ENCODE data around the gene IQSEC3. TPM values are rescaled to one million over a fixed set of nuclear protein-coding genes. Genes with fewer than 3 reads are reported as not detected.

Gene IQSEC3
- total RNA-seq, 3 donors from 2014 or later (not counting 1 experiment from before 2014, with no cell fraction given), result 4.4 to 7.1 (median 5.3) TPM

DNA sequence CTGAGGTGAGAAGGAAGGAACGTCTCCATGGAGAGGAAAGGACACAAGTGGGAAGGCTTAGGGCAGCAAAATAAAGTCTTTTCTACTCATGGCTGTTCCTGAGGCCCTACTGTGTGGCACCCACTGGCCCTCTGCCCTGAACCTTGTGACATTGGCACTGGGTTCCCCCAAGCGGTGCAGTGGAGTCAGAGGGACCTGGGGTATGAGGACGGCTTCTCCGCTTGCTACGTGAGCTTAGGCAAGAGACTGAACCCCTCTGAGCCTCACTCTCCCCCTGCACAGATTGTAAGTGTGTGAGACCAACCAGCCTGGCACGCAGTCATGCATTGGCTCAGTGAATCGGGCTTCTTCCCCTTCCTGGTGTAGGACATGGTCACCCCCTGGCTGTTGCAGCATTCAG is 127.7 kb downstream of the IQSEC3 start:
- TF ChIP-seq, protein P1, sequence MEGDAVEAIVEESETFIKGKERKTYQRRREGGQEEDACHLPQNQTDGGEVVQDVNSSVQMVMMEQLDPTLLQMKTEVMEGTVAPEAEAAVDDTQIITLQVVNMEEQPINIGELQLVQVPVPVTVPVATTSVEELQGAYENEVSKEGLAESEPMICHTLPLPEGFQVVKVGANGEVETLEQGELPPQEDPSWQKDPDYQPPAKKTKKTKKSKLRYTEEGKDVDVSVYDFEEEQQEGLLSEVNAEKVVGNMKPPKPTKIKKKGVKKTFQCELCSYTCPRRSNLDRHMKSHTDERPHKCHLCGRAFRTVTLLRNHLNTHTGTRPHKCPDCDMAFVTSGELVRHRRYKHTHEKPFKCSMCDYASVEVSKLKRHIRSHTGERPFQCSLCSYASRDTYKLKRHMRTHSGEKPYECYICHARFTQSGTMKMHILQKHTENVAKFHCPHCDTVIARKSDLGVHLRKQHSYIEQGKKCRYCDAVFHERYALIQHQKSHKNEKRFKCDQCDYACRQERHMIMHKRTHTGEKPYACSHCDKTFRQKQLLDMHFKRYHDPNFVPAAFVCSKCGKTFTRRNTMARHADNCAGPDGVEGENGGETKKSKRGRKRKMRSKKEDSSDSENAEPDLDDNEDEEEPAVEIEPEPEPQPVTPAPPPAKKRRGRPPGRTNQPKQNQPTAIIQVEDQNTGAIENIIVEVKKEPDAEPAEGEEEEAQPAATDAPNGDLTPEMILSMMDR (IDR thresholded peaks at IDR 0.05), result no peak
- no peak overlapping the region for H3K27ac ChIP-seq (ENCODE audit: low read length)
- peaks cover 4% of the 10 kb centered on the region for H3K27me3 ChIP-seq (ENCODE audit: control insufficient read depth, insufficient read depth, low read length)
- Mint-ChIP-seq H3K4me3 (no peak overlapping the region), H3K4me1 (peaks cover 0 to 6% of the 10 kb centered on the region in 2 donors), H3K36me3 (no peaks in the 10 kb centered on the region), H3K27ac (no peak overlapping the region), H3K9me3 (peaks cover 0 to 2% of the 10 kb centered on the region in 2 donors), H3K27me3 (ENCODE audit: low read depth in 2 of 2) (peaks cover 17 to 33% of the 10 kb centered on the region in 2 donors)
- DNase-seq (no peak), ATAC-seq (no peak)
- no peaks in the 10 kb centered on the region for H3K36me3 ChIP-seq (ENCODE audit: control insufficient read depth, insufficient read depth, low read length)
- intact Hi-C loops (cut with micrococcal nuclease), result no loop called here
- no peaks in the 10 kb centered on the region for H3K9me3 ChIP-seq (ENCODE audit: control insufficient read depth, insufficient read depth, low read length)
- peaks cover 5% of the 10 kb centered on the region for H3K4me1 ChIP-seq (ENCODE audit: control insufficient read depth, insufficient read depth, low read length)
- H3K4me3 ChIP-seq (ENCODE audit: low read length), result no peak overlapping the region
- WGBS (ENCODE audit: insufficient coverage), result 92% methylated on average over 7 of the region's 7 CpGs

DNA sequence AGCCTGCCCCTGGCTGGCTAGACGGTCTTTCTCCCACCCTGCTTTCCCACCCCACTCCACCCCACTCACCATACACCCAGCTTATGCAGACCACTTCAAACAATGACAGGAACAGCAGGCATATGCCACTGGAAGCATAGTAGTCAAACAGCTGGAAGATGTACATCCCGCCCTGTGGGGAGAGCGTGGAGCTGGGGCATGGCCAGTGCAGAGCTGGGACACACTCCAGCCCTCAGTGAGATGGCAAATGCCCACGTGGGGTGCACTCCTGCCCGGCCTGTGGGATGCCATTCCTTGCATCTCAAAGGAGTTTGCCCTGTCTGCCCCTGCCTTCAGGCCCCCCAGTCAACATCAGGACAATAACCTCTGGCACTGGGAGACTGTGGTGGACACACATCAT is 128.6 kb downstream of the IQSEC3 start:
- no peak overlapping the region for H3K4me3 Mint-ChIP-seq
- H3K36me3 Mint-ChIP-seq, result no peaks in the 10 kb centered on the region
- no peak overlapping the region for H3K4me3 ChIP-seq (ENCODE audit: low read length)
- peaks cover 17 to 33% of the 10 kb centered on the region in 2 donors for H3K27me3 Mint-ChIP-seq (ENCODE audit: low read depth in 2 of 2)
- intact Hi-C loops (cut with micrococcal nuclease), result no loop called here
- no peaks in the 10 kb centered on the region for H3K4me1 Mint-ChIP-seq
- H3K9me3 ChIP-seq (ENCODE audit: control insufficient read depth, insufficient read depth, low read length), result no peaks in the 10 kb centered on the region
- no peaks in the 10 kb centered on the region for H3K27me3 ChIP-seq (ENCODE audit: control insufficient read depth, insufficient read depth, low read length)
- DNase-seq (no peak), ATAC-seq (no peak)
- no peak overlapping the region for H3K27ac Mint-ChIP-seq
- 75% methylated on average over 5 of the region's 5 CpGs for WGBS (ENCODE audit: insufficient coverage)
- H3K4me1 ChIP-seq (ENCODE audit: control insufficient read depth, insufficient read depth, low read length), result no peaks in the 10 kb centered on the region
- H3K27ac ChIP-seq (ENCODE audit: low read length), result no peak overlapping the region
- peaks cover 0 to 2% of the 10 kb centered on the region in 2 donors for H3K9me3 Mint-ChIP-seq
- H3K36me3 ChIP-seq (ENCODE audit: control insufficient read depth, insufficient read depth, low read length), result no peaks in the 10 kb centered on the region
- TF ChIP-seq, protein P1 (IDR thresholded peaks at IDR 0.05), result no peak

DNA sequence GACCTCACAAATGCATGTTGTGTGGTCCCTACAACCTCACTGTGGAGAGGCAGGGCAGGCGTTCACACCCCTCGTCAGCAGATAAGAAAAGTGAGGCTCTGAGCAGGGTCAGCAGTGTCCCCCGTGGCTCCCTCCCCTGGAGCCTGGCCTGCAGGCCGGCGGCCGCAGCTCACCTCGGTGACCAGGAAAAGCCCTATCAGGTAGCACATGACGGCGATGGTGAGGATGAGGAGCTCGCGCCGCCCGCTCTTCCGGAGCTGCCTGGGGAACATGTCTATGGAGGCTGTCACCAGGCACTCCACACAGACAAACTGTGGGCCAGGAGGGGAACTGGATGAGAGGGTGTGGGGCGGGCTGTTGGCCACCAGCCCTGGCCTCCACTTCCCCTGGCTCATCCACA is 129.4 kb downstream of the IQSEC3 start:
- TF ChIP-seq, protein P1 (IDR thresholded peaks at IDR 0.05), result no peak
- Histone ChIP-seq H3K27me3 (ENCODE audit: control insufficient read depth, insufficient read depth, low read length) (no peaks in the 10 kb centered on the region), H3K4me3 (ENCODE audit: low read length) (no peak overlapping the region), H3K36me3 (ENCODE audit: control insufficient read depth, insufficient read depth, low read length) (no peaks in the 10 kb centered on the region), H3K27ac (ENCODE audit: low read length) (no peak overlapping the region), H3K4me1 (ENCODE audit: control insufficient read depth, insufficient read depth, low read length) (no peaks in the 10 kb centered on the region), H3K9me3 (ENCODE audit: control insufficient read depth, insufficient read depth, low read length) (no peaks in the 10 kb centered on the region)
- H3K4me1 Mint-ChIP-seq, result no peaks in the 10 kb centered on the region
- intact Hi-C loops (cut with micrococcal nuclease), result no loop called here
- peaks cover 0 to 2% of the 10 kb centered on the region in 2 donors for H3K9me3 Mint-ChIP-seq
- no peak for DNase-seq
- H3K27me3 Mint-ChIP-seq (ENCODE audit: low read depth in 2 of 2), result peaks cover 17 to 38% of the 10 kb centered on the region in 2 donors
- H3K36me3 Mint-ChIP-seq, result no peaks in the 10 kb centered on the region
- no peak for ATAC-seq
- no peak overlapping the region for H3K4me3 Mint-ChIP-seq
- H3K27ac Mint-ChIP-seq, result no peak overlapping the region
- WGBS (ENCODE audit: insufficient coverage), result 92% methylated on average over 15 of the region's 15 CpGs

DNA sequence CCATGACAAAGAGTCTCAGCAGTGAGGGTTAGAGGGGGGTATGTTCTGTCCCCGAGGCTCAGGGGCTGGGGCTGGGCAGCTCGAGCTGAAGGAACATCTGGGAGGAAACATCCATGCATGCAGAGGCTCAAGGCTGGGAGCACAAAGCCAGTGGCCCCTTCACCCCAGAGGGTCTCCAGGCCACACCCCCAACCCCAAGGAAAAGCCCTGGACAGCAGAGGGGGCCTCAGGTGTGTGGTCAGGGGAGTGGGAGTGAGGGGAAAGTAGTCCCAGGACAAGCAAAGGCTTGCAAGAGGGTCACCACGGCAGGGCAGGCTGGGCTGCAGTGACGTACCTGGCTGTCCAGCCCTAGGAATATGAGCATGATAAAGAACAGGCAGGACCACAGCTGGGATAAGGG is 129.9 kb downstream of the IQSEC3 start:
- no peak overlapping the region for H3K27ac Mint-ChIP-seq
- Histone ChIP-seq H3K9me3 (ENCODE audit: control insufficient read depth, insufficient read depth, low read length) (no peaks in the 10 kb centered on the region), H3K36me3 (ENCODE audit: control insufficient read depth, insufficient read depth, low read length) (no peaks in the 10 kb centered on the region), H3K4me3 (ENCODE audit: low read length) (no peak overlapping the region), H3K27ac (ENCODE audit: low read length) (no peak overlapping the region), H3K4me1 (ENCODE audit: control insufficient read depth, insufficient read depth, low read length) (no peaks in the 10 kb centered on the region), H3K27me3 (ENCODE audit: control insufficient read depth, insufficient read depth, low read length) (no peaks in the 10 kb centered on the region)
- H3K36me3 Mint-ChIP-seq, result no peaks in the 10 kb centered on the region
- intact Hi-C loops (cut with micrococcal nuclease), result no loop called here
- H3K4me3 Mint-ChIP-seq, result no peak overlapping the region
- DNase-seq (no peak), ATAC-seq (no peak)
- TF ChIP-seq, protein P1 (IDR thresholded peaks at IDR 0.05), result no peak
- H3K27me3 Mint-ChIP-seq (ENCODE audit: low read depth in 2 of 2), result peaks cover 22 to 42% of the 10 kb centered on the region in 2 donors
- WGBS (ENCODE audit: insufficient coverage), result 74% methylated on average over 4 of the region's 4 CpGs
- H3K9me3 Mint-ChIP-seq, result peaks cover 0 to 2% of the 10 kb centered on the region in 2 donors
- H3K4me1 Mint-ChIP-seq, result no peaks in the 10 kb centered on the region

All from natural killer cell (primary cell).